COLO668 (cell line): ENCODE measurements around the gene WDR27.
"Not testable (repeated sequence)": the region's sequence is repeated elsewhere in the genome, so short reads cannot be mapped to it uniquely, and the experiment has no call there.

ENCODE experiments used
- DNase-seq: peaks from one replicate; lab custom pipeline; 2025; ENCODE audit not compliant: unreplicated experiment; lab: John Stamatoyannopoulos, UW

The WDR27 gene

DNA sequence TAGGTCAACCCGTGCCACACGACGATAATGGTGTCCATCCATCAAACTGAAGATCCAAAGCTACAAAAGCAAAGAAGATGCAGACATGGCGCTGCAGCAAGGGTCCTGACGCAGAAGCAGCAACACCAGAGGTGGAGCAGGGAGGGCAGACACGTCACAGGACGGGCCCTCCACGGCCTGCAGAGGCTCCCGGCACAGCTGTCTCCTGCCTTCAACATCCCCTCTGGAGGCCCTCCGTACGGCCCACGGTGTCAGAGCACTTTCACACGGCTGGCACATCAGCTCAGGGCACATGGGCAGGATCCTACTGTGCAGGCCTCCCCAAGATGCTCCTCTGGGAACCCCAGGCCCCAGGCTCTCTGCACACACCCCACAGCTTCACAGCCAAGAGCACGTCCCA, 37.6 kb downstream of the WDR27 start:
- DNase-seq: no peak

DNA sequence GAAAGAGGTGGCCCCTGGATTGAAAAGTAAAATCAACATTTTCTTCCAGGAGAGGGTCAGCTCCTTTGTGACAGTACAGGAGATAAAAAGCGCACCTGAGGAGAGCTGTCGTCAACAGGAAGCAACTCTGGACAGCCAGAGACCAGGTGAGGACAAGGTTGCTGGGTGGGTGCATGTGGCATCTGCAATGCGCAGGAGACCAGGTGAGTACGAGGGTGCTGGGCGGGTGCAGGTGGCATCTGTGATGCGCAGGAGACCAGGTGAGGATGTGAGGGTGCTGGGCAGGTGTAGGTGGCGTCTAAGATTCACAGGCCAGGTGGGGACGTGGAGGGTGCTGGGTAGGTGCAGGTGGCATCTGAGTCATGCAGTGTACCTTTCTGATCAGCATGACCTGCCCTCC, 38.4 kb downstream of the WDR27 start:
- DNase-seq: peak; percentile 84

DNA sequence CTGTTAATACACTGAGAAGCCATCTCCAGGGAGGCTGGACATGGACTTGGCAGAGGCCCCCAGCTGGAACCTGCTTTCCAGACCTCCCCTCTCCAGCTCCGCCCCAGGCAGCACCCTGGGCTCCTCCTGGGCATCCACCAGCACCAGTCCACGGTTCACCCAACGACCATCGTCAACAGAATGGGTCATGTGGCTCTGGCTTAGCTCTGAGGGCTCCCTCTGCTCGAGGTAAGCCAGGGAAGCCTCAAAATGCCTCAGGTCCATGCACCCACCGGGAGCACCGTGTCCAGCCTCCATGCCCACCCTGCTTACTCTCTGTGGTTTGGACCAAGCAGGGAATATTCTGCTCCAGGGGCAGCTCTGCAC, 40.5 kb downstream of the WDR27 start:
- DNase-seq: no peak

DNA sequence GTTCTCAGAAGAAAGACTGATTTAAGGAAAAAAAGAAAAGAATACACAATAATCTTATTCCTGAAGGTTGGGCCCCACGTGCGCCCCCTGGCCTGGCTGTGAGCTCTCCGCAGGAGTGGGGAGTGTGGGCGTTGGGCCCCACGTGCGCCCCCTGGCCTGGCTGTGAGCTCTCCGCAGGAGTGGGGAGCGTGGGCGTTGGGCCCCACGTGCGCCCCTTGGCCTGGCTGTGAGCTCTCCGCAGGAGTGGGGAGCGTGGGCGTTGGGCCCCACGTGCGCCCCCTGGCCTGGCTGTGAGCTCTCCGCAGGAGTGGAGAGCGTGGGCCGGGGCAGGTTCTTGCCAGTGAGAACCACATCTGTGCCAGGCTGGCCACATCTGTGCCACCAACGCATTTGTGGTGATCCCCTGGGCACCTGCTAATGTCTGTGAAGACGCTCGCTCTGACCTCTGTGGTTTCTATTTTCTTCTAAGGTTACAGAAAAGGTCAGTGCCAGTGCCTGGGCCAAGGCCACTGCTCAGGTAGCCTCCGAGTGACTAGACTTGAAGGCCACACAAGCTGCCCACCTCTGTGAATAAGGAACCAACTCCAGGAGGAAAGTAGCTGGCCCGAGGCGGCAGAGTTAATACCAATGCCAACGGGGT, 41.0 kb downstream of the WDR27 start:
- no peak for DNase-seq

DNA sequence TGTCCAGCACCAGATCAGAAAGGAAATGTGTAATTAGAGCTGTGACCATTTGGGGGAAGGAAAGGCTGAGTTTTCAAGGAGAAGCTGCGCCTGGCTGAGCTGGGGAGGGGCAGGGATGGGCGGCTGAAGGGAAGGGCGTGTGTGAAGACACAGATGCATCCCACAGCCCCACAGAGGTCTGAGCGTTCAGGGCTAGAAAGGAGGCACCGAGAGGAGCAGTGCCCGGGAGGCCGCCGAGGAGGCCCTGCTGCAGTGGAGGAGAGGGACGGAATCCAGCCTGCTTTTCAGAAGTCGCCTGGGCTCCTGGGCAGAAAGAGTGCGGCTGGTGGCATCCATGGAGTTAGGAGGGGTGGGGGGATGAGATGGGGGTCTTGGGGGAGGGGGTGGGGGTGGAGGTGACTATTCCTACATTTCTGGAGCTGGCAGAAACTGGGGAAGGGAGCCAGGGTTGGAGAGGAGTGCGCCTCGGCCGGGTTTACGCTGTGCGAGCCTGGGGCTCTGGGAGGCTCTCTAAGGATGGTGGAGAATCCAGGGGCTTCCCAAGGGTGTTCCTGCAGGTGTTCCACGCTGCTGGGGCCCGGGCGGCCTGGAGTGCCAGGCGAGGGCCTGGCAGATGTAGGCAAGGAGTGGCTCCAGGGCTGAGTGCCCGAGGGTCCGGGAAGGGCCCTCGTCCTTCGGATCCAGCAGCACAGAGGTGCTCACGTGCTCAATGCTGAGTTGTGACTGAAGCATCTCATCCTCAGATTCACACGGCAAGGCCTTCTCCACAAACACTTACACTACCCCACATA, 41.8 kb downstream of the WDR27 start:
- no peak for DNase-seq

DNA sequence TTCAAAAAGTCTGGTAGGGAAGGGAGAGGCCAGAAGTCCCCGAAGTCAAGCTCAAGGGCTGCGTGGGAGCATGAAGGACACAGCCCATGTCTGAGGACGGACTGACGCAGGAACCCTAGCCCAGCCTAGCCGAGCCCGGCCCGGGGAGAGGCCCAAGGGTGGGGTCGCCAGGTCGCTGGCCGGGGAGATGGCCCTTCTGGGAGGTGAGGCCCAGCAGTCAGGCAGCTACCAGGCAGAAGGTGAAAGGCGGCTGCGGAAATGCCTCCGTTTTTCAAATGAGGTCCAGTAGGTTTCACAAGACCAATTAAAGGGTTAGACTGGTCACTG, 44.6 kb downstream of the WDR27 start:
- no peak for DNase-seq

DNA sequence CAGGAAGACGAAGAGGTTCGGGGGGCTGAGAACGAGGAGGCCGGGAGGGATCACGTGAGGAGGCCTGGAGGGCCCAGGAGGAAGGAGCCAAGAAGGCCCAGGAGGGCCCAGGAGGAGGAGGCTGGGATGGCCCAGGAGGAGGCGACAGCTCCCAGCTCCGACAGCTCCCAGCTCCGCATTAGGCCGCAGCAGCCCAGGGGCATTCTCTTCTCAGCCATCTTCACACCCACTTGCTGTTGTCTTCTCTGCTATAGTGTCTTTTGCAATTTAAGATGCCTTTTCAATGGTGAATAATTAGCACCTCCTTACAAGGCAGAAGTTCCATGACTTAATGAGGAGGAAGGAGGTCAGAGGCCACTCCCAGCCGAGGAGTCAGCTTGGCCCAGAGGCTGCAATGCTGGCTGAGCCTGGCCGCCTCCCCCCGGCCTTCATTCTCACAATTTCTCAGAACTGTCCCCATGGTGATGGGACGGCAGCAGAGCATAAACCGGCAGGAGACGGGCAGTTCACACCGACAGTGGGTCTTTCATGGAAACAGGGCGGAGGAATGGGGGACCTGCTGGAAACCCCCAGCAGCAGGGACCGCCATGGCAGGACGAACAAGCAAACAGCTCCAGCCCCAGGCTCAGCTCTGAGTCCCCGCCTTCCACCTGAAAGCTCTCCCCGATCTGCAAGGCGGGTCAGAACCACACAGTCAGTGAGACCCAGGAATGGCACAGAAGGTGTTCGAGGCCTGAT, 45.1 kb downstream of the WDR27 start:
- no peak for DNase-seq

DNA sequence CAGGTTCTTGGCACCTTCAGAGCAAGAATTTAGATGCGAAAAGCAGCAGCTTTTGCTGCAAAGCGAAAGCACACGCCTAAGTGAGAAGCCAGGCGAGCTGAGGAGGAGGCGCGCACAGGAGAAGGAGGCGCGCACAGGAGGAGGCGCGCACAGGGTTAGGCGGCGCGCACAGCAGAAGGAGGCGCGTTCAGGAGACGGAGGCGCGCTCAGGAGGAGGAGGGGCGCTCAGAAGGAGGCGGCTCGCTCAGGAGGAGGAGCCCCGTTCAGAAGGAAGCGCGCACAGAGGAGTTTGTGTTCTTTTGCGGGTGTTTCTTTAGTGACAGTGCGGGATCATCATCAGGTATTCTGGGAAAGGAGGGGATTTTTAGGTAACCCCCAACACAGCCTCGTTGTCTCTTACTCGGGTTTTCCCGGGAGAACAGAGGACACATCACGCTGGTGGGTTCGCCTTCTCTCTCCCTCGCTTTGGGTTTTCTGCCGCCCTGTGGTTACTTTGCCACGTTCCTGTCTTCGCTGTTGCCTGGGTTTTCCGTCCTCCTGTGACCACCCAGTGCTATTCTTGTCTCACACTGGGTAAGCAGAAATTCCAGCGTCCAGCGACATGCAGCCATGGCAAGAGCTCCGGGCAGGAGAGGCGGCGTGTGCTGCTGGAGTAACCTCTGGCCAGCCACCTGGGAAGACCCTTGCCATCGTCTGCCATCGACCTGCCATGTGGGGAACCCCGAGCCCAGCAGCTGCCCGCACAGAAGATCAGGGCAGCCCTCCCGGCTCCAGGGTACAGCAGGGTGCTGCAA, 47.0 kb downstream of the WDR27 start:
- DNase-seq: no peak

DNA sequence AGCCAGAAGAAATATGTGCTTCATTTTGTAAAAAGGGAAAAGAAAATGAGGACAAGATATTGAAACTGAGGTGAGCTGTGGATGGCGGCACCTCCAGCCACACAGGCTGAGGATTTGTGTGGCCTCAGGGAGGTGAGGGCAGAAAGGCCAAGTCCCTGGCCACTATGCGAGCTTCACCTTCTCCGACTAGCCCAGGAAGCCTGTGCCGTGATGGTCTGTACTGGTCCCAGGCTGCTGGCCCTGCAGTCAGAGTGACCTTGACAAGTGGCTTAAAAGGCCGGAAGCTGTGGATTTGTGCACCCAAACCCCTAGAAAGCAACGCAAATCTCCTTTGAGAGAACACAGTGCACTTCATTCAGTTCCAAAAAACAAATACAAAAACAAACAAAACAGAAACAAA, 48.1 kb downstream of the WDR27 start:
- no peak for DNase-seq

DNA sequence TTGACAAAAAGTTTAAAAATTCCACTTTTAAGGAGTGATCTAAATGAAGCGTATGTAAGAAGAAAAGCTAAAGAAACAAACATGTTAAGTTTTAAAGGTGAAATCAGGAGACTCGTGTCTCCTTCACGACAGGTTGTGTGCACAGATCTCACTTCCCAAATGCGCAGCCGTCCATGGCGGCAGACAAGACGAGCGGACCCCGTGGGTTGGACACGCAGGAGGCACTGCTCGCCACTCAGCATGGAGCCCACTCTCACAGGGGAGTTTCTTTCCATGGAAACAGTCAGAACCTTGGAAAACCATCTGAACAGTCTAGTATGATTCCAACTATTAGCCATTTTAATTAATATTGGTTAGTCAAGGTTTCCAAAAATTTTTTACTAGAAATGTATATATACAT, 48.9 kb downstream of the WDR27 start:
- no peak for DNase-seq

DNA sequence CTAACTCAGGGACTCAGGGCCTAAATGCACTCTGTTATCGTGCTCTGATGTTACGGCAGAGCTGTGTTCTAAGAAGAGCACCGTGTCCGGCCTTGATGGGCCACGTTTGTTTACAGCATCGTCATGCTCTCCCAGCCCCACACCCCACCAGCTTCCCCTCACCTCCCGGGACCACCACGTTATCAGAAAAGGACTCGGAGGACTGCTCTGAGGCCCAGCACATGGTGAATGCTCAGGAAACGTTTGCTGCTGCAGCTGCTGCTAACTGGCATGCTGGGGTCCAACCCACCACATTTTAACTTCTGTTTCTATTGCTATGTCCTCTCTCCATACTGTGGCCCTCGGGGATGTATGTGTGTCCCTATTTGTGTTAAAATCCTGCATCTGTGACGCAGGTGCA, 50.3 kb downstream of the WDR27 start:
- DNase-seq: no peak

DNA sequence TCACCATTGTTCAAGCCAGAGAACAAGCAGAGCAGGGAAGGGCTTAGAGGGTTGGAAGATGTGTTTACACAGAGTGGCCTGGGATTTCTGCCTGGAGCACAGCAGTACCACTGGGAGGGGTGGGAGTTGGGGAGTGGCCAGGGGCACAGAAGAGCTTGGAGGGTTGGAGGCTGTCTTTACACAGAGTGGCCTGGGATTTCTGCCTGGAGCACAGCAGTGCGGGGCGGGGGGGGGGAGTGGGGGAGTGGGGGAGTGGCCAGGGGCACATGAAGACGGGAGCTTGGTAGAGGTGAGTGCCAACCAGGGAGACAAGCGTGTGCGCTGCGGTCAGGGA, 50.9 kb downstream of the WDR27 start:
- DNase-seq: no peak

DNA sequence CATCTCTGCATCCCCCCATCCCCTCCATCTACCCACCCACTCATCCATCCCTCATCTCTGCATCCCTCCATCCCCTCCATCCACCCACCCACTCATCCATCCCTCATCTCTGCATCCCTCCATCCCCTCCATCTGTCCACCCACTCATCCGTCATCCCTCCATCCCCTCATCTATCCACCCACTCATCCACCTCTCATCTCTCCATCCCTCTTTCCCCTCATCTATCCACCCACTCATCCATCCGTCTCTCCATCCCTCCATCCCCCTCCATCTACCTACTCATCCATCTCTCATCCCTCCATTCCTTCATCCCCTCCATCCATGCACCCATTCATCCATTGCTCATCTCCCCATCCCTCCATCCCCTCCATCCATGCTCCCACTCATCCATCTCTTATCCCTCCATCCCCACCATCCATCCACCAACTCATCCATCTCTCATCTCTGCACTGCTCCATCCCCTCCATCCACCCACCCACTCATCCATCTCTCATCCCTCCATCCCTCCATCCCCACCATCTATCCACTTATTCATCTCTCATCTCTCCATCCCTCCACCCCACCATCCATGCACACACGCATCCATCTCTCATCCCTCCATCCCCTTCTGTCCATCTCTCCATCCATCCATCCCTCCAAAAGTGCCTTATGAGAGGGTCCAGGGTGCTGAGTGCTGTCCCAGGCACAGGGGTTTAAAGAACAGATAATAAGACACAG, 51.4 kb downstream of the WDR27 start:
- DNase-seq: no peak

DNA sequence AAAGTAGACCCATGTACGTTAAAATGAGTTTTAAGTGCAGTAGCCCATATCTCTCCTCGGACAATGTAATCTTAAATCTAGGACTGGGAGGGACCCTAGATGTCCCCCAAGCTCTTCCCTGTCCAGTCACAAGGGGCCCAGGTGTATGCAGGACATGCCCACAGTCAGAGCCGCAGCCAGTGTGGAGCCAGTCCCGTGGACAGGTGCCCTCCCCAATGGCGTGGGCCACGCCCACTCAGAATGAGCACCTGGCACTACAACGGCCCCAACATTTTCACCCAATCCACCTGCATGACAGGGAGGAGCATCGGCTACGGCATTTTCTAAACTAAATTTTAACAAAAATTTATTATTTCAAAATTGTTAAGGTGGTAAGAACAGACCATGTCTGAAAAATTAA, 53.2 kb downstream of the WDR27 start:
- DNase-seq: no peak

DNA sequence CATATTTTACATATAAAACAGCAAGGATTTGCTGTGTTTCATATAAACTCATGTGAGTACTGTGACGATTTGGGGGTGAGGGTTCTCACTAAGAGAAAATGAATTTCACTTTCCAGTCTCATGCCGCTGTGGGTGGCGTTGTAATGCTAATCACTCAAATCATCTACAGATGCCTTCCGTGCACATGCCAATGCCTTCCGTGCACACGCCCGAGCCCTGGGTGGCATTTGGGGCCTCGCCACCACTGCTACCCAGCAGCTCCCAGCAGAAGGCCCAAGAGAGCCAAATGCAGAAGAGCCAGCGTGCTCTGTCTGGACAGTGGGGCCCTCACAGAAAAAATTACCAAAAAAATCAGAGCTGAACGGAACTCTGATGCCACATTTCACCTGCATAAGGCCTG, 53.7 kb downstream of the WDR27 start:
- no peak for DNase-seq

DNA sequence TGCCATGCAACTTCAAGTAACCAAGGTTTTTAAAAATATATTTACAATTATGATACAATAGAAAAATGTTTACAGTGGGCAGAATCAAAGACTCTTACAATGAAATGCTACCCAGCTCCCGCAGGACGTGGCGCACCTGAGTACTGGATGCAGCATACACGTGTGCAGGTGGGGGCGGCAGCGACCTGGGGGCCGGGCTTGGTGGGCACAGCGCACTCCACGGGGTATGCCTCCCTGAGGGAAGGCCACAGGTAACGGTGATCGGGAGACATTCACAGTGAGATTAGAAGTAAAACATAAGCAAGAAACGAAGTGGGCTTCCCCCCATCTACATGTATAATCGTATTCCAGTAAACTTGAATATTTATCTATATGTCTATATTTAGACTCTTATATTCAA, 54.2 kb downstream of the WDR27 start:
- DNase-seq: no peak

DNA sequence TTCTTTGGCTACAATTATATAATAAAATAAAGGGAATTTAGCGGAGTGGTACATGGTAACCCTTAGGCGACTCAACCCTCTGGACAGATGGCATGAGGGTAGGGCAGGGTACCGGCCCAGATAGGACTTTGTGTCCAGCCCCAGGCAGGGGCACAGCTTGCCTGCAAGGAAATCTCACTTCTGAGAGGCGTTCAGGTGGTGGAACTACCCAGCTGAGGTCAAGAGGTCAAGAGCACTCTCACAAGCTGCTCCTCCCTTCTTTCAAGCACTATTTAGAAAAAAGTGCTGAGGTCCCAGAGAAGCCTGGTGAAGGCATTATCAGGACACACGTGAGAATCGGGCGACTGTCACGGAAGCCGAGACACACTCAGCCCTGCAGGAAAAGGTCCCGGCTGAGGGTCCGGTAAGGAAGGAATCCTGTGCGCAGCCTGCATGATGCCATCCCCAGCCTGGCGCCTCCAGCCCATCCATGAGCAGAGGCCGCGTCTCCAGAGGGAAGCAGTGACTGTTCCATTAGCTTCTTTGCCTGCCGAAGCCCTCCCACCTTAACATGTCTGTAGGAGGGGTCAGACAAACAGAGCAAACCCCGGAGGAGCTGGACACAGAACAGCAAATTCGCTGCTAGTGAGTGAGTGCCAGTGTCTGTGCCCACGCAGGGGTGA, 54.8 kb downstream of the WDR27 start:
- no peak for DNase-seq

DNA sequence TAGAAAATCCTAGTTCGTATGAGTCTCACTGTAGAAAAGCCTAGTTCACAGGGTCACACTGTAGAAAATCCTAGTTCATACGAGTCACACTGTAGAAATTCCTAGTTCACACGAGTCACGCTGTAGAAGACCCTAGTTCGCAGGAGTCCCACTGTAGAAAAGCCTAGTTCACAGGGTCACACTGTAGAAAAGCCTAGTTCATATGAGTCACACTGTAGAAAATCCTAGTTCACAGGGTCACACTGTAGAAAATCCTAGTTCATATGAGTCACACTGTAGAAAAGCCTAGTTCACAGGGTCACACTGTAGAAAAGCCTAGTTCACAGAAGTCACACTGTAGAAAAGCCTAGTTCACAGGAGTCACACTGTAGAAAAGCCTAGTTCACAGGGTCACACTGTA, 56.4 kb downstream of the WDR27 start:
- DNase-seq: not testable (repeated sequence)

DNA sequence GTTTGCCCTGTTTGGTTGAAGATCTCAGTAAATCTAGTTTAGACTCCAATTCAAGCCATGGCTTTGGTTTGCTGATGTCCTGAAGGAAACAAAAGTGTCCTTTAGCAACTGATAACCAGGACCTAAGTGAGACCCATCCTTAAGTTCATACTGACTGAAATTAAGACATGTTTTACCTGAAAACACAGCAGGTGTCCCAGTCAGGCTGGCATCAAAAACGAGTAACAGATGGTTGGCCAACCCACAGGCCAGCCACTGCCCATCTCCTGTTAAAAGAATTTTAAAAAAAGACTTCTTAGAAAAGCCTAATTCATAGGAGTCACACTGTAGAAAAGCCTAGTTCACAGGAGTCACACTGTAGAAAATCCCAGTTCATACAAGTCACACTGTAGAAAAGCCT, 58.3 kb downstream of the WDR27 start:
- no peak for DNase-seq

DNA sequence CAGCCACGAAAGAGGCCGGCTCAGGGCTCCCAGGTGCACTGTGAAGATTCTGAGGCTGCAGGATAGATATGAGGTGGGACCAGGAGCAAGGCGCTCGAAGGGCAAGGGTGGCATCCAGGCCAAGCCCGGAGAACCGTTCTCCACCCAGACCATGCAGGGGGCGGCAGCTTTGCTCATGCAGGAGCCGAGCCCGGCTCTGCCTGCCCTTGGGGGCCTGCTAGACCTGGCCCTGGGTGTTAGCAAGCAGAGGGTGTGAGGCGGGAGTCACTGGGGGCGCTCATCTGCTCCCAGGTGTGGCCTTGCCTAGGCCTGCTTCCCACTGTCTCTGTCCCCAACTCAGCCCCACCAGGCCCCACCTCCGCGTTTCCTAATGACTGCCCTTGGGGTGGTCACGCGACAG, 59.4 kb downstream of the WDR27 start:
- no peak for DNase-seq
